Activated naive CD8-positive, alpha-beta T cell treated with anti-CD3 and anti-CD28 coated beads for 36 hours (primary cell): ENCODE results near the gene SYS1. TPM values are rescaled to one million over a fixed set of nuclear protein-coding genes. Genes with fewer than 3 reads are reported as not detected.
A peak's percentile ranks its signal among the peaks of the same experiment; 100 is the strongest.
"Not testable (repeated sequence)": the region's sequence is repeated elsewhere in the genome, so short reads cannot be mapped to it uniquely, and the experiment has no call there.

Experiments
- DNase-seq: peaks from one replicate; pipeline ENCODE4 v3.0.0; 2021
- H3K27ac Mint-ChIP-seq: one replicate; pipeline ENCODE4 v1.8.0; 2022; ENCODE audit warnings: mild to moderate bottlenecking, moderate library complexity, mixed read lengths
- H3K27me3 Mint-ChIP-seq: one replicate; pipeline ENCODE4 v1.8.0; 2022; ENCODE audit warnings: mild to moderate bottlenecking, mixed read lengths
- H3K36me3 Mint-ChIP-seq: one replicate; pipeline ENCODE4 v1.8.0; 2021; ENCODE audit warnings: mild to moderate bottlenecking, mixed read lengths
- H3K4me1 Mint-ChIP-seq: one replicate; pipeline ENCODE4 v1.8.0; 2021; ENCODE audit warnings: mixed read lengths
- H3K4me3 Mint-ChIP-seq: one replicate; pipeline ENCODE4 v1.8.0; 2022; ENCODE audit warnings: mild to moderate bottlenecking, moderate library complexity, mixed read lengths
- H3K9me3 Mint-ChIP-seq: one replicate; pipeline ENCODE4 v1.8.0; 2022; ENCODE audit warnings: mixed read lengths
- total RNA-seq, 2 experiments: library from RNA; stranded (reverse); gene quantifications; one replicate each; pipeline ENCODE4 v1.2.3, GENCODE V29; 2021

The SYS1 gene
- total RNA-seq, 2 experiments from 2014 or later: 21.5 to 26.6 TPM

- Mint-ChIP-seq H3K36me3 (peaks cover 10% of the 10 kb centered on the region), H3K27ac (no peak overlapping the region), H3K4me3 (no peak overlapping the region), H3K27me3 (peaks cover 35% of the 10 kb centered on the region), H3K4me1 (peaks cover 35% of the 10 kb centered on the region), H3K9me3 (no peaks in the 10 kb centered on the region)
- no peak for DNase-seq
Observed at GRCh38 chr20:45345104-45345936, 17.6 kb upstream of the SYS1 start.

DNA sequence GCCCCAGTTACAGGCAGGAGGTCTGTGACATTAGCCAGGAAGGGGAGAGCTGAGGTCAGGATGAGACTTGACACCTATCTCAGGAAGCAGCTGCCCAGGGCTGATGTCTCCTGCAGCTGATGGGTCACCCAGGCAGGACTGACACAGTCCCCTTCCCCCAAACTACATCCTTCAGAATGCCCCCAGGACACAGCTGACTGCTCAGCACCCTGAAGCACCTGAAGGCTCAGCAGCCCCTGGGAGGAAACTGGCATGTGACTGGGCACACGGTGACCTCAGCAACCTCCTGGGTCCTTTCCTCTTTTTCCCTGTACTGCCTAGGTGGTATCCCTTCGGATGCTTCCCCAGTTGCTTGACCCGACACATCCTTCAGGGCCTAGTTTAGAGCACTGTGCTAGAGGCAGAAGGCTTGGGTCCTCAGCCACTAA, 16.7 kb upstream of the SYS1 start:
- DNase-seq: no peak
- peaks cover 35% of the 10 kb centered on the region for H3K27me3 Mint-ChIP-seq
- H3K4me1 Mint-ChIP-seq: peaks cover 35% of the 10 kb centered on the region
- no peak overlapping the region for H3K27ac Mint-ChIP-seq
- peak overlapping the region; percentile 84 for H3K4me3 Mint-ChIP-seq
- peaks cover 10% of the 10 kb centered on the region for H3K36me3 Mint-ChIP-seq
- H3K9me3 Mint-ChIP-seq: no peaks in the 10 kb centered on the region

- Mint-ChIP-seq H3K36me3 (peaks cover 10% of the 10 kb centered on the region), H3K27me3 (peaks cover 35% of the 10 kb centered on the region), H3K4me1 (peaks cover 35% of the 10 kb centered on the region), H3K9me3 (no peaks in the 10 kb centered on the region), H3K4me3 (peak overlapping the region; percentile 84), H3K27ac (peak overlapping the region; percentile 42)
- no peak for DNase-seq
Observed at GRCh38 chr20:45346851-45347250, 16.1 kb upstream of the SYS1 start.

- Mint-ChIP-seq H3K36me3 (peaks cover 10% of the 10 kb centered on the region), H3K27me3 (peaks cover 39% of the 10 kb centered on the region), H3K4me3 (peak overlapping the region; percentile 84), H3K4me1 (peaks cover 35% of the 10 kb centered on the region), H3K27ac (peak overlapping the region; percentile 68), H3K9me3 (no peaks in the 10 kb centered on the region)
- no peak for DNase-seq
Observed at GRCh38 chr20:45347297-45347935, 15.5 kb upstream of the SYS1 start.

DNA sequence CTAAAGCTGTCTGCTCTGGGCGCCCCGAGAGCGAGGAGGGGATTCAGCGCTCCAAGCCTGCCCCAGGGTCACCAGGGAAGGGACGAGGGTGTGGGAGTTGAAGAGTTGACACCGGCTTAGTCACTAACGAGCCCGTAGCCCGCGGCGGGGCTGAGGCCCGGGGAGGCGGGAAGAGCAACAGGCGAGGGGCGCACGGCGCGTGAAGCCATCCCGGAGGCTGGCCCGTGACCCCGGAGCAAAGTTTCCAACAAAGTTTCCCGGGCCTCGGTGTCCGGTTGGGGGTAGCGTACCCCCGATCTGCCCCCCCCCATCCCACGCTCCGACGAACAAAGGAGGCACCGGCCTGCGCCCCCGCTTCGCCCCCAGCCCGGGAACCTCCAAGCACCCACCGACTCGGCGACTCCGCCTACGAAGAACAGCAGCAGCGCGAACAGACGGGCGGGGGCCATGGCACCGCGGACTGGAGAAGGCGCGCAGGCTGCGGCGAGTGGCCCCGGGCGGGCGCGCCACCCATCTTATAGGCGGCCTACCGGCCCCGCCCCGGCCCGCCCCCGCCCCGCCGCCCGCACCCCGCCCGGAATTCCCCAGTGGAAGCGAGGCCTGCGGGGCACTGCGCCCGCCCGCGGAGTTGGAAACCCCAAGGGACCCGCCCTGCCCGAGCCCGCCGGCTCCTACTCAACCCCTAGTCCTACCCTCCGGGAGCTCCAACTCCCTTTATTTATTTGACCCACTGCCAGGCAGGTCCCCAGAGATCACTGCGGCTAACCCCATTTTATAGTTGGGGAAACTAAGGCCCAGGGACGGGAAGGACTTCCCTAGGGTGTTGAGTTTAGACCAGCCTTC, 14.8 kb upstream of the SYS1 start, which contains the start of gene SDC4:
SDC4 (minus strand) TSS at position 489 of the 843 bp plus-strand sequence; CDS start at position 449, 40 bp downstream.
- peak; percentile 76 for DNase-seq
- Mint-ChIP-seq H3K9me3 (no peaks in the 10 kb centered on the region), H3K4me3 (peak within 1 kb of the TSS; percentile 84), H3K36me3 (peaks cover 10% of the 10 kb centered on the region), H3K27me3 (peaks cover 35% of the 10 kb centered on the region), H3K27ac (peak within 1 kb of the TSS; percentile 74), H3K4me1 (peaks cover 29% of the 10 kb centered on the region)

GRCh38 chr20:45350217-45350616, 12.7 kb upstream of the SYS1 start:
- no peak for DNase-seq
- no peak overlapping the region for H3K4me3 Mint-ChIP-seq
- no peaks in the 10 kb centered on the region for H3K9me3 Mint-ChIP-seq
- no peak overlapping the region for H3K27ac Mint-ChIP-seq
- H3K4me1 Mint-ChIP-seq: peaks cover 39% of the 10 kb centered on the region
- peaks cover 22% of the 10 kb centered on the region for H3K27me3 Mint-ChIP-seq
- peaks cover 6% of the 10 kb centered on the region for H3K36me3 Mint-ChIP-seq

- H3K4me3 Mint-ChIP-seq, H3K27ac Mint-ChIP-seq, H3K36me3 Mint-ChIP-seq, H3K9me3 Mint-ChIP-seq, DNase-seq: not testable (repeated sequence)
- H3K4me1 Mint-ChIP-seq: peaks cover 44% of the 10 kb centered on the region
- peaks cover 18% of the 10 kb centered on the region for H3K27me3 Mint-ChIP-seq
Observed at GRCh38 chr20:45350795-45351194, 12.2 kb upstream of the SYS1 start.

GRCh38 chr20:45352729-45353128, 10.2 kb upstream of the SYS1 start:
- H3K9me3 Mint-ChIP-seq: no peaks in the 10 kb centered on the region

DNA sequence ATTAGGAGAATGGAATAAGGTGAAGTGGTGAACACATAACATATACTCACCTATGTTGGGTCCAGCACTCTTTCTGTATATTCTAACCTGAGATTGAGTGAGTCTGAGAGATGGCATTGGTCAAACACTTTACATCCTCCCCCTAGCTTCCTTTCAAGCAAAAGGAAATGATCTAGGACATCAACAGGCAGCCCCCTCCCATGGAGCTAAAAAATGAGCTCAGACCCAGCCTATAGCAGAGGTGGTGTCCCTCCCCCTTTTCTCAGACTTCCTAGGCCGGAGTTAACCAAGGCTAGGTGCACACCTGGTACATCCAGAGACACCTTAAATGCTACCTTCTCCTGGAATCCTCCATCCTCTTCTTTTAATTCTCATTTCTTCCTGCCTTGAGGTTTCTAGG, 9.2 kb upstream of the SYS1 start:
- Mint-ChIP-seq H3K27me3 (peaks cover 4% of the 10 kb centered on the region), H3K4me1 (peaks cover 44% of the 10 kb centered on the region), H3K27ac (peak overlapping the region; percentile 78), H3K9me3 (no peaks in the 10 kb centered on the region), H3K4me3 (no peak overlapping the region), H3K36me3 (no peaks in the 10 kb centered on the region)
- no peak for DNase-seq

More at GRCh38 chr20:45352729-45353128, 10.2 kb upstream of the SYS1 start:
- Mint-ChIP-seq H3K27ac (no peak overlapping the region), H3K27me3 (peaks cover 5% of the 10 kb centered on the region), H3K36me3 (peaks cover 1% of the 10 kb centered on the region), H3K4me1 (peaks cover 40% of the 10 kb centered on the region), H3K4me3 (no peak overlapping the region)
- no peak for DNase-seq

DNA sequence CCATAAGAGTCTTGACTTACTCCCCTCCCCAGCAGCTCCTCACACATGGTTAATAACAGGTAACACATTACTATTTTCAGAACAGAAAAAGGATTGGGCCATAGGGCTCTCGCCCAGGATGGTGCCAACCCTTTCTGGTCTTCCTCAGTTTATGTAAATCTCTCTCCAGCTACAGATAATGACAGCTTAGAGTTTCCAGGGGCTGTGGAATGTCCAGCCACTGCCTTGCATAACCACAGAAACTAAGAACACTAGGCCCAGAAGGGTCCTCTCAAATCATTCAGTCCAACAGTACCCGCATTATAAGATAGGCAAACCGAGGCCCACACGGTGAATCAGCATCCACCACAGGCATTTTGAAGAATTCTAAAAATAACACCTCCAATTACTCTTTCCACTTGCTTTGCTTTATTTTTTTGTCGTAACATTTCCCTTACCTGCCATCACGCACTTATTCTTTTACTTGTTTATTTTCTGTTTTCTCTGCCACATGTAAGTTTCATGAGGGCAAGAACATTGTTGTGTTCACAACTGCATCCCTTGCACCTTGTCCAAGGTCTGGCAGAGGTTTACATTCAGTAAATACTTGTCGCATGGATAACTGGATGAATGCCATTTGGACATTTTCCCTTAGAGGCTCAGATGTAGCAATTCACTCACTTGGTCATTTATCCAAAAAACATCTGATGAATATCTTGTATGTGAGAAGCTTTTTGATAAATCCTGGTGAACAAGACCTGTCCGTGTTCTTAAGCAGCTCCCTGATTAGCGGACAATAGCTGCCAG, 8.3 kb upstream of the SYS1 start:
- H3K4me3 Mint-ChIP-seq: peak overlapping the region; percentile 36
- H3K27ac Mint-ChIP-seq: peak overlapping the region; percentile 85
- no peaks in the 10 kb centered on the region for H3K9me3 Mint-ChIP-seq
- no peaks in the 10 kb centered on the region for H3K36me3 Mint-ChIP-seq
- DNase-seq: no peak
- peaks cover 50% of the 10 kb centered on the region for H3K4me1 Mint-ChIP-seq
- peaks cover 4% of the 10 kb centered on the region for H3K27me3 Mint-ChIP-seq

DNA sequence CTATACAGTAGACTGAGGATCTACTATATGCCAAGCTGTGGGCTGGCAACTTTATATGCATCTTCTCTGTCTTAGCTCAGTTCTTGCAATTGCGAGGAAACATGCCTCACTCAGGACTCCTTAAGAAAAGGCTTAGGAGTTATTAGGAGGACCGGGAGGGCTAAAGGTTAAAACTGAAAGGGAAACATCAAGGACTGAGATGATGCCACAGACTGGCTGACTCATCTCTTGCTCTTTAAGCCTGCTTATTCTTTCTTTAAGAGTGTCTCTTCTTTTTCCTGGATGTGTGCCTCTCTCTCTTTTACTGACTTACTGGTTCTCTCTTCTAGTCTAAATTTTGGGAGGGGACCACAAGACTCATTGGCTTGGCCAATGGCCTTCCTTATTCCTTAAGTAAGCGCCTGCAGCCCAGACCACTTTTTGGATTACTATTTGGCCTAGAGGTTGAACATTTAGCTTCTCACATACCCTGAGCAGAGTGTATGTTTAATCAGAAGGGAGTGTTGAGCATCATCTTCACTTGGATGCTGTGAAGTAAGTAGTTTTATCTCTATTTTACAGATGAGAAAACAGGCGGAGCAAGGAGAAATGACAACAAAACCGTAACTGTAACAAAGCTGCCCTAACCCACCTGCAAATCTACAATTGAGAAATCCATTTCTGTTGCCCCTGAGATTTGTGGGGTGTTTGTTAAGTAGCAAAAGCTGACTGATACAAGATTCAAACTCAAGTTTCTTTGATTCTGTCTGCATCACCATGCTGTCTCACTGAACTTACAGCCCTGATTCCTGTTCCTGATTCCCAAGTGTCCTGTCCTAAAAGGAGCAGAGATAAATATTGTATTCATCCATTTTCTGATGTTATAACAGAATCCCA, 7.5 kb upstream of the SYS1 start:
- Mint-ChIP-seq H3K27me3 (peaks cover 4% of the 10 kb centered on the region), H3K4me3 (peak overlapping the region; percentile 32), H3K4me1 (peaks cover 49% of the 10 kb centered on the region), H3K36me3 (no peaks in the 10 kb centered on the region), H3K9me3 (no peaks in the 10 kb centered on the region), H3K27ac (peak overlapping the region; percentile 85)
- no peak for DNase-seq

DNA sequence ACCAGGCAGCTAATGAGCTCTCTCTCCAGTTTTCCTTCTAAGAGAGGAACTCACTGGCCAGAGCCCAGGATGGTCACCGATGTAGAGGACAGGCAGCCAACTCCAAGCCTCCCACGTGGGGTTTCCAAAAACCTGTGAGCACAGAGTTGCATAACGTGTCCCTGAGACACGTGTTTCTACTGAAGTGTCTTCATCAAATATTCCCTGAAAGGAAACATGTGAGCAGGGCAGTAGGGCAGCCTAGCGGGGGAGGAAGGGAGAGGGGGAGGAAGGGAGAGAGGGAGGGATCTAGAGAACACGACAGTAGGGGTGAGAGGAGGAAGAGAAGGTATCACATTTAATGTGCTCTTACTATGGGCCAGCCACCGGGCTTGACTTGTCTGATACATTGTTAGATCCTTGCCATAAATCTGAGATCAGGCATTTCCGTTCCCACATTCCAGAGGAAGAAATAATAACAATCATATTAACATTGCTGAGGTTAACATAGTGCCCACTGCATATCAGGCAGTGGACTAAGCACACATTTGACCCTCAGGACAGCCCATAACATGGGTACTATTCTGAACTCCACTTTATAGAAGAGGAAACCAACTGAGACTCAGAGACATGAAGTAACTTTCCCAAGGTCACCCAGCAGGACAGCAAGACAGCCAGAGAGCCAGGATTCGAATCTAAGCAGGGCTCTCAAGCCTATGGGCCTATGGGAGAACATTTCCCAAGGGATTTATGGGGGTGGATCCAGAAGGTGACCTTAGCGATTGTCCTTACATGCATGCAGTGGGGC, 4.5 kb upstream of the SYS1 start:
- no peak for DNase-seq
- no peaks in the 10 kb centered on the region for H3K9me3 Mint-ChIP-seq

DNA sequence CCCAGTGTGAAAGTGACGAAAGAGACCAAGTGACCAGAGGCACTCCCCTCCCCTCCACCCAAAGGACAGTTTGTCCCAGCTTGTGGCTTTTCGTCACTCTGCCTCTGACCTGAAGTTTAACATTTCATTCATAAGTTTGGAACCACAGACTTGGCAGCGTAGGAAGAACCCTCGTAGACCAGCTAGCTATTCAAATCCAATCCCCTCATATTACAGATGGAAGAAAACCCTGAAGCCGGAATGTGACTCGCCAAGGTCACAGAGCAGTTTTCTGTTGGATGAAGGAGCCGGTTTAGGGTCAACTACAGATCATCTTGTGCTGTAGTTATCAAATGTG, 3.9 kb upstream of the SYS1 start:
- Mint-ChIP-seq H3K36me3 (peaks cover 4% of the 10 kb centered on the region), H3K27me3 (no peaks in the 10 kb centered on the region), H3K9me3 (no peaks in the 10 kb centered on the region), H3K4me3 (no peak overlapping the region), H3K27ac (no peak overlapping the region), H3K4me1 (peaks cover 58% of the 10 kb centered on the region)
- no peak for DNase-seq

More for the DNA sequence above, 4.5 kb upstream of the SYS1 start:
- Mint-ChIP-seq H3K36me3 (no peaks in the 10 kb centered on the region), H3K4me1 (peaks cover 58% of the 10 kb centered on the region), H3K27ac (no peak overlapping the region), H3K4me3 (no peak overlapping the region), H3K27me3 (no peaks in the 10 kb centered on the region)
